OCI-LY7 (cell line): ENCODE results near the gene RAB29. TPM values are rescaled to one million over a fixed set of nuclear protein-coding genes. Genes with fewer than 3 reads are reported as not detected.

Experiments used
- BruUV-seq: library from RNA; stranded (reverse); fragments of 400-500 nt; replicated peaks from 2 replicates; lab custom pipeline; 2021; lab: Mats Ljungman, UMichigan
- CTCF ChIA-PET: fragments of 300-600 bp; sonication (Branson Sonifier 250); formaldehyde crosslinking; loops from one replicate; lab custom pipeline; 2022; ENCODE audit warnings: antibody characterized with exemption; ENCODE audit not compliant: unreplicated experiment; lab: Charles Lee
- POLR2A ChIA-PET: fragments of 300-600 bp; sonication (Branson Sonifier 250); formaldehyde crosslinking; loops from one replicate; lab custom pipeline; 2022; ENCODE audit warnings: antibody characterized with exemption; lab: Charles Lee
- DNase-seq: peaks from one replicate; pipeline ENCODE4 v3.0.0-alpha.2; 2015; ENCODE audit warnings: low spot score
- H2AFZ ChIP-seq: fragments of 200-600 bp; sonication (generic), shearing (Covaris generic); 2 replicates; pipeline ENCODE4 v1.6.1; 2014; ENCODE audit warnings: mild to moderate bottlenecking, antibody characterized with exemption, low read length, moderate library complexity
- H3K27ac ChIP-seq: fragments of 200-600 bp; sonication (generic); 2 replicates; pipeline ENCODE4 v1.5.1; 2014; ENCODE audit warnings: mixed run types, low read depth, mild to moderate bottlenecking, moderate library complexity, low read length, inconsistent platforms; ENCODE audit not compliant: poor library complexity, severe bottlenecking
- H3K36me3 ChIP-seq: fragments of 200-600 bp; sonication (generic); 2 replicates; pipeline ENCODE4 v1.6.1; 2014; ENCODE audit warnings: mild to moderate bottlenecking, antibody characterized with exemption, low read length, moderate library complexity, mixed read lengths; ENCODE audit not compliant: insufficient read depth
- H3K4me1 ChIP-seq: fragments of 200-600 bp; sonication (generic); 2 replicates; pipeline ENCODE4 v1.5.1; 2014; ENCODE audit warnings: mild to moderate bottlenecking, low read length; ENCODE audit not compliant: insufficient read depth, poor library complexity, severe bottlenecking
- H3K4me2 ChIP-seq: fragments of 200-600 bp; sonication (generic); 2 replicates; pipeline ENCODE4 v1.6.1; 2014; ENCODE audit warnings: mild to moderate bottlenecking, low read length
- H3K4me3 ChIP-seq: fragments of 200-600 bp; sonication (generic); 2 replicates; pipeline ENCODE4 v1.5.1; 2014; ENCODE audit warnings: mild to moderate bottlenecking, low read depth, low read length; ENCODE audit not compliant: poor library complexity, severe bottlenecking
- H3K79me2 ChIP-seq: fragments of 200-600 bp; sonication (generic); 2 replicates; pipeline ENCODE4 v1.6.1; 2016; ENCODE audit warnings: low read depth, mild to moderate bottlenecking, low read length, moderate library complexity, mixed read lengths; ENCODE audit not compliant: insufficient read depth
- H3K9me2 ChIP-seq: fragments of 200-600 bp; sonication (generic); 2 replicates; pipeline ENCODE4 v1.6.1; 2016; ENCODE audit warnings: mild to moderate bottlenecking, low read length, mixed read lengths; ENCODE audit not compliant: insufficient read depth
- H3K9me3 ChIP-seq: fragments of 200-600 bp; sonication (generic); 2 replicates; pipeline ENCODE4 v1.6.1; 2014; ENCODE audit warnings: mild to moderate bottlenecking, mixed run types, low read length, mixed read lengths
- H4K20me1 ChIP-seq: fragments of 200-600 bp; sonication (generic); 2 replicates; pipeline ENCODE4 v1.6.1; 2014; ENCODE audit warnings: mild to moderate bottlenecking, antibody characterized with exemption, low read length, moderate library complexity, mixed read lengths; ENCODE audit not compliant: insufficient read depth
- CTCF ChIP-seq: fragments of 200-600 bp; sonication (generic); conservative IDR thresholded peaks from 2 replicates; pipeline ENCODE4 v1.5.1; 2014; ENCODE audit warnings: mild to moderate bottlenecking, antibody characterized with exemption, low read length, moderate library complexity, mixed read lengths
- EZH2phosphoT487 ChIP-seq: fragments of 200-600 bp; sonication (generic); IDR thresholded peaks from 2 replicates; pipeline ENCODE4 v1.6.1; 2018; ENCODE audit warnings: low read depth, borderline replicate concordance, mild to moderate bottlenecking, mixed run types, antibody characterized with exemption, low read length, moderate library complexity, mixed read lengths
- intact Hi-C: fragments of 100-400 bp; cut with micrococcal nuclease; formaldehyde crosslinking; loops from one replicate; pipeline ENCODE4 v1.10.0; 2022; ENCODE audit not compliant: unreplicated experiment
- total RNA-seq, 2 experiments: library from RNA; depleted of rRNA in 1 of 2; stranded (reverse); fragments of >200 nt in 1 of 2; shearing (Covaris generic) in 1 of 2; gene quantifications; 2 replicates each; pipeline ENCODE4 v1.2.3, GENCODE V29; 2014 to 2022

Gene RAB29
- total RNA-seq, 2 experiments from 2014 or later = 5.9 to 7.8 TPM

- H3K36me3 ChIP-seq = no peaks in the 10 kb centered on the region
- no TSS peak for BruUV-seq
- TF ChIP-seq CTCF (no peak), EZH2phosphoT487 (no peak)
- H4K20me1 ChIP-seq = no peaks in the 10 kb centered on the region
- DNase-seq = no peak
- no peaks in the 10 kb centered on the region for H3K79me2 ChIP-seq
- no peak overlapping the region for H2AFZ ChIP-seq
- no peaks in the 10 kb centered on the region for H3K9me3 ChIP-seq
- POLR2A ChIA-PET = no interaction called here
- CTCF ChIA-PET = interaction anchor here (0.6 kb wide), 1 partner anchor 295 kb away, joined by 3 read pairs; no protein-coding TSS in a partner anchor
- H3K9me2 ChIP-seq = no peaks in the 10 kb centered on the region
- no peak overlapping the region for H3K27ac ChIP-seq
- H3K4me1 ChIP-seq = no peaks in the 10 kb centered on the region
- H3K4me3 ChIP-seq = no peak overlapping the region
- intact Hi-C loops = no loop called here
- no peak overlapping the region for H3K4me2 ChIP-seq
Measured at GRCh38 chr1:205785446-205785845, 10.2 kb upstream of the RAB29 start.

- no peaks in the 10 kb centered on the region for H3K4me1 ChIP-seq
- no peaks in the 10 kb centered on the region for H3K9me3 ChIP-seq
- H2AFZ ChIP-seq = no peak overlapping the region
- H3K9me2 ChIP-seq = no peaks in the 10 kb centered on the region
- H3K4me3 ChIP-seq = no peak overlapping the region
- no peak for DNase-seq
- no TSS peak for BruUV-seq
- POLR2A ChIA-PET = no interaction called here
- no peak overlapping the region for H3K27ac ChIP-seq
- no peak overlapping the region for H3K4me2 ChIP-seq
- CTCF ChIA-PET = no interaction called here
- no peaks in the 10 kb centered on the region for H3K36me3 ChIP-seq
- intact Hi-C loops = no loop called here
- H3K79me2 ChIP-seq = no peaks in the 10 kb centered on the region
- TF ChIP-seq EZH2phosphoT487 (no peak), CTCF (no peak)
- no peaks in the 10 kb centered on the region for H4K20me1 ChIP-seq
Measured at GRCh38 chr1:205783904-205784303, 8.6 kb upstream of the RAB29 start.

- BruUV-seq = no TSS peak
- DNase-seq = no peak
- Histone ChIP-seq H3K4me1 (no peaks in the 10 kb centered on the region), H4K20me1 (no peaks in the 10 kb centered on the region), H3K79me2 (no peaks in the 10 kb centered on the region), H3K4me3 (no peak overlapping the region), H3K27ac (no peak overlapping the region), H3K9me3 (no peaks in the 10 kb centered on the region), H3K36me3 (no peaks in the 10 kb centered on the region), H3K4me2 (no peak overlapping the region), H2AFZ (no peak overlapping the region), H3K9me2 (no peaks in the 10 kb centered on the region)
- intact Hi-C loops = no loop called here
- CTCF ChIA-PET = no interaction called here
- no peak for TF ChIP-seq EZH2phosphoT487
- TF ChIP-seq CTCF = no peak
- POLR2A ChIA-PET = no interaction called here
Measured at GRCh38 chr1:205783433-205783795, 8.1 kb upstream of the RAB29 start.
